ENCODE data around the gene TUT1.

The TUT1 gene

DNA sequence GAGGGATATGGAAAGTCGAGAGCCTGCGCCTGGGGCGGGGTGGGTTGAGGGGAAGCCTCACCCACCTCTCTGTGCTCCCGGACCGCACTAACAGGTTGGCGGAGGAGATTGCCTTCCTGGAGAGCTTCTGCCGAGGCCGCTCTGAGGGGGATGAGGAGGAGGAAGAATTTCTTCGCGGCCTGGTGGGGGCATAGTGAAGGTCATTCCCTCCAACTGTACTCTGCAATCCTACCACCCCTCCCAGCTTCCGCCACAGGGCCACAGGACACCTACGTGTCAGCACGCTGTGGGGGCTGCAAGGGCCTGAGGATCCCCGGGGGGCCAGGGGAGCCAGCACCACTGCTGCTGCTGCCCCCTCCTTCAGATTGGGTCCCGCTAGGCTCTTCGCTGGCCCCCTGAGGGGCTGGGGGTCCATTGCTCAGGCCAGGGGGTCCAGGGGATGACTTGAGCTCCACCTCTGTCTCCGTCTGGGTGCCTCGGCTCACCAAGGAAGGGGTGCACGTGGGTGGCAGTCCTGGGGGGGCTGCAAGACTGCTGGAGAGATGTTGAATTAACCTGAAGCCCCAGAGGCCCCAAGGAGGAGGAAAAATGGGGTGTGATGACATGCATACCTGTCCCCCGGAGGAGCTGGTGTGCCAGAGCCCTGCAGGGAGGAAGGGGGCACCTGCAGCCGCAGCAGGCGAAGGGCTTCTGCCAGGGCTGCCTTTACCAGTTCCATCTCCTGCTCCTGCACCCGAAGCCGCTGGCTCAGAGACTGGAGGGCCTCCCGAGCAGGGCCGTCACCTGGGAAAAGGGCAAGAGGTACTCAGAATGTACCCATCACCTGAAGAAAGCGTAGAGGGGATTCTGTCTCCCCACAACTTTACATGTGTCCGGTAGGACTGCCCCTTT, 19.7 kb upstream of the TUT1 start:
- TF ChIP-seq POLR2A (IDR thresholded peaks at IDR 0.05; ENCODE audit: low read depth, low read length) = no peak
- FAIRE-seq = no peak

DNA sequence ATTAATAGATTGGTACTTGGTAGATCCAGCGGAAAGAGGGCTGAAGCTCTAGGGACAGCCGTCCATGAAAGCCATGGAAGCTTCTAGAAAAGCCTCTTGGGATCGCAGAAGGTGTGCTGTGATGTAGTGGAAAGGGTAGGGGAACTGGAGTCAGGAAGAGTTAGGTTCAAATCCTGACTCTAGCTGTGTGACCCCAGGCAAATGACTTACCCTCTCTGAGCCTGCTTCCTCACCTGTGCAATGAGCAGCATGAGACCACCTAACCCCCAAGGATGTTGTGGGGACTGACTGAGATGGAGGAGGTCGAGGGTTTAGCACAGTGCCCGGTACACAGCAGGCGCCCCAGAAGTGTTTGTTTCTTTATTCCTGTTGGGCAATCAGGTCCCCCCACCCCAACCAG, 19.1 kb upstream of the TUT1 start:
- DNase-seq (ENCODE audit: insufficient read length, low spot score) (no peak), FAIRE-seq (no peak)
- TF ChIP-seq POLR2A (IDR thresholded peaks at IDR 0.05; ENCODE audit: low read depth, low read length) = no peak

More for the DNA sequence above, 19.7 kb upstream of the TUT1 start:
- DNase-seq (ENCODE audit: insufficient read length, low spot score) = no peak

DNA sequence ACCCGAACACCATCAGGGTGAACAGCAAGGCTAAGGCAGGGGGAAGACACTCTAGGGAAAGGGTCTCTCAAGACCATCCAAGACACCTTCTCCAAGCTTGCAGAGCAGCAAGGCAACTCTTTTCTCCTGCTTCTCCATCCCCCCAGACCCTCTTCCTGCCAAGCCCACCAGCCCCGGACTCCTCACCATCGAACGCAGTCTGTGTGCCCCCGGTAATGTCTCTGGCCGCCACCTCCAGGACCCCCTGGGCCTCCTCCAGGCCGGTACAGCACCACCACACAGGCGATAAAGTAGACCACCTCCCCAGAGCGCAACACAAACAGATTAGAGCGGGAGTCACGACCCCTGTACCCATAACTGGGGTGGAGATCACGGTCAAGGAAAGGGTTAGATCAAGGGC, 17.5 kb upstream of the TUT1 start:
- no peak for FAIRE-seq
- no peak for TF ChIP-seq POLR2A (IDR thresholded peaks at IDR 0.05; ENCODE audit: low read depth, low read length)
- DNase-seq (ENCODE audit: insufficient read length, low spot score) = no peak

DNA sequence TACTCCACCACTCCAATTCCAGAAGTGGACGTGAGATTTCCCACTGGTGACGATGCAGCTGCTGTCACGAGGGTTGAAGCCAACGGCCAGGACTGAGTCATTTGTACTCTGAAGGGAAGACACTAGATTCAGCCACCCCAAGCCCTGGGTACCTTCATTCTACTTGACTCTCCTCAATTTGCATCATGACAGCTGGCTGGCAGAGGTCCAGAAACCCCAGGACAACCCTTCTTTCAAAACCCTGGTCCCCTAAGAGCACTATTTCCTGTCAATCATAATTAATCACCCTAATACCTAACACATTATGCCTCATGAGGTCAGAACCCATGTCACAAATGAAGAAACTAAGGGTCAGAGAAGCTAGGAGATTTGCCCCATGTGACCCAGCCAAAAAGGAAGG, 16.4 kb upstream of the TUT1 start:
- no peak for FAIRE-seq
- DNase-seq (ENCODE audit: insufficient read length, low spot score) = no peak
- TF ChIP-seq POLR2A (IDR thresholded peaks at IDR 0.05; ENCODE audit: low read depth, low read length) = no peak

DNA sequence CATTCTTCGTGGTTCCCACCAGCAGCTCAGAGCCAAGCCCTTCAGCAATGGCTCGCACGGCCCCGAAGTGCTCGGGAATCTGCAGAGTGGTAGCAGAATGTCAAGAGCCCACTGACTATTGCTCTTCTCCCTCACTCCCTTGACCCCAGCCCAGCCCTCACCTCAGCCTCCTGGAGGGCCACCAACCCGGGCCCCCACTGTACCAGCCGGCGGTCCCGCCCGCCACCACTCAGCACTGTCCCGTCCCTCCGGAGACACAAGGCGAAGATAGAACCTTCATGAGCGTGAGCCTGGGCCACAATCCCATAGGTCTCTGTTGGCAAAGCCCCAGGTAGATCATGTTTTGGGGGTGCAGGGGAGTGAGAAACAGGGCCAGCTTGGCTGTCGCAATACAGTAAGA, 14.6 kb upstream of the TUT1 start:
- FAIRE-seq = no peak
- no peak for DNase-seq (ENCODE audit: insufficient read length, low spot score)
- TF ChIP-seq POLR2A (IDR thresholded peaks at IDR 0.05; ENCODE audit: low read depth, low read length) = no peak

DNA sequence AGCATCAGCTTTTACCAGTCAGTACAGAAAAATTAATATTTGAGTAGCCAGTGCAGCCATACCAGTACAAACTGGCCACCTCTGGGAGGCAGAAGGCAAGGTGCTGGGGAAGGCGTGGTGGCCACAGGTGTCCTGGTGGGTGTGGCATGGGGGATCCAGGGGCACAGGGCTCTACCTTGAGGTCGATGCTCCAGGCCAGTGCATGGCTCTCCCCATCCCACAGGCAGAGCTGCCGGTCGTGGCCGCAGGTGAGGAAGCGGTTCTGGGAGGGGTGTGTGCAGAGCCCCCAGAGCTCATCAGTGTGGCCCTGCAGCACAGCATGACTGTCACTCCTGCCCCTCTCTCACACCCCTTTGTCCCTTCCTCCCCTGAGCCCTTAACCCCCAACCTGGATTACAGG, 14.1 kb upstream of the TUT1 start:
- no peak for TF ChIP-seq POLR2A (IDR thresholded peaks at IDR 0.05; ENCODE audit: low read depth, low read length)
- no peak for DNase-seq (ENCODE audit: insufficient read length, low spot score)
- FAIRE-seq = no peak

DNA sequence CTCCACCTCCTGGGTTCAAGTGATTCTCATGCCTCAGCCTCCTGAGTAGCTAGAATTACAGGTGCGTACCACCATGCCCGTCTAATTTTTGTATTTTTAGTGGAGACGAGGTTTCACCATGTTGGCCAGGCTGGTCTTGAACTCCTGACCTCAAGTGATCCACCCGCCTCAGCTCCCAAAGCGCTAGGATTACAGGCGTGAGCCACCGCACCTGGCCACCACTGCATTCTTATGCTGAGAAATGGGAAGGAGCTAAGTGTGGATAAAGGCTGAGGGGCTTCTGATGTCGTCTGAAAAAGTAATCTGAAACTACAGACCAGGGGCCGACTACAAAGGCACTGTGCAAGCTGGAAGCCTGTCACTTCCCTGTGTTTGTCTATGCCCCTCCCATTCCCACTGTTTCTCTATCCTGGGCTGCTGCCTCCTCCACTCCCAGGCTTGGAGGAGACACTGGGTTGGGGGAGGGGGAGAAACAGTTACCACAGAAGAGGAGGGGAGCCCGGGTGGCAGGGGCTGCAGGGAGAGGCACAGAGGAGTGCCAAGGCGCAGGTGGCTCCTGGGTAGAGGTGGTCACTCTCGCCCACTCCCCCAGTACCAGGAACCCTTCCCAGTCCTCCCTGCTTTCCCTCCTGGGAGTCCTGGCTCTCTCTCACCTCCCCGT, 13.3 kb upstream of the TUT1 start:
- TF ChIP-seq POLR2A (IDR thresholded peaks at IDR 0.05; ENCODE audit: low read depth, low read length) = no peak

DNA sequence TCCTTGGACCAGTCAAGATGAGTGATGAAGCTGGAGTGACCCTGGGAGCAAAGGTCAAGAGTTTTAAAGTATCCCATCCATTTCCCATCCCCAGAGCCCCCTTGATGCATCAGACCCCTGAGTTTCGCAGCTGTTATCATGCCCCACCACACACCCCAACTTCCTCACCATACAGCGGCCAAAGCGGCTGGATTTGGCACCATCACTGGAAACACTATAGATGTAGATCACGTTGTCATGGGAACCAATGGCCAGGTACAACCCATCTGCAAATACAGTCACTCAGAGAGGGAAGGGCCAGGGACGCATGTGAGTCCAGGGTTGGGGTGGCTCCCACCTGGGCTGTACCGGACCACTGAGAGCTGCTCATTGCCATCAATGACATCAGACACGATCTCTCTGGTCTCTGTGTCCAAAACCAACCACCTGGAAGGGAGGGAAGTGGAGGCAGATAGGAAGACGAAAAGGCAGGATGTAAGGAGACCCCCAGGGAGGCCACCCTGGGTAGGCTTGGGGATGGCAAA, 12.5 kb upstream of the TUT1 start:
- FAIRE-seq (no peak), DNase-seq (ENCODE audit: insufficient read length, low spot score) (no peak)
- no peak for TF ChIP-seq POLR2A (IDR thresholded peaks at IDR 0.05; ENCODE audit: low read depth, low read length)

More for the DNA sequence above, 13.3 kb upstream of the TUT1 start:
- no peak for FAIRE-seq
- no peak for DNase-seq (ENCODE audit: insufficient read length, low spot score)

DNA sequence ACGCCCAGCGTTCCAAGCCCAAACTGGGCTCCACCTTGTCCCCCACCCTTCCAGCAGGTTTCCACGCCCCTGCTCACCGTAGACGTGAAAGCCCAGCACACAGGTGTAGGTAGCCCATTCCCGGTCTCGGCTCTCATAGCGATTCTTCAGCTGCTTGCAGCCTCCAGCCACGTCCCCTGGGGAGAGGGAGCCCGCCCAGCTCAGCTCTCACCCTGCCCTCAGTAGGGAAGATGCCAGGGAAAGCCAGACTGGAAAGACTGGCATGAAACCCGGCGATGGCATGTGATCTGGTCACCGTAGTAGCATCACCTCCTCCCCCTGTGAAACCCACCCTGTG, 11.7 kb upstream of the TUT1 start:
- DNase-seq (ENCODE audit: insufficient read length, low spot score) (no peak), FAIRE-seq (no peak)
- no peak for TF ChIP-seq POLR2A (IDR thresholded peaks at IDR 0.05; ENCODE audit: low read depth, low read length)

DNA sequence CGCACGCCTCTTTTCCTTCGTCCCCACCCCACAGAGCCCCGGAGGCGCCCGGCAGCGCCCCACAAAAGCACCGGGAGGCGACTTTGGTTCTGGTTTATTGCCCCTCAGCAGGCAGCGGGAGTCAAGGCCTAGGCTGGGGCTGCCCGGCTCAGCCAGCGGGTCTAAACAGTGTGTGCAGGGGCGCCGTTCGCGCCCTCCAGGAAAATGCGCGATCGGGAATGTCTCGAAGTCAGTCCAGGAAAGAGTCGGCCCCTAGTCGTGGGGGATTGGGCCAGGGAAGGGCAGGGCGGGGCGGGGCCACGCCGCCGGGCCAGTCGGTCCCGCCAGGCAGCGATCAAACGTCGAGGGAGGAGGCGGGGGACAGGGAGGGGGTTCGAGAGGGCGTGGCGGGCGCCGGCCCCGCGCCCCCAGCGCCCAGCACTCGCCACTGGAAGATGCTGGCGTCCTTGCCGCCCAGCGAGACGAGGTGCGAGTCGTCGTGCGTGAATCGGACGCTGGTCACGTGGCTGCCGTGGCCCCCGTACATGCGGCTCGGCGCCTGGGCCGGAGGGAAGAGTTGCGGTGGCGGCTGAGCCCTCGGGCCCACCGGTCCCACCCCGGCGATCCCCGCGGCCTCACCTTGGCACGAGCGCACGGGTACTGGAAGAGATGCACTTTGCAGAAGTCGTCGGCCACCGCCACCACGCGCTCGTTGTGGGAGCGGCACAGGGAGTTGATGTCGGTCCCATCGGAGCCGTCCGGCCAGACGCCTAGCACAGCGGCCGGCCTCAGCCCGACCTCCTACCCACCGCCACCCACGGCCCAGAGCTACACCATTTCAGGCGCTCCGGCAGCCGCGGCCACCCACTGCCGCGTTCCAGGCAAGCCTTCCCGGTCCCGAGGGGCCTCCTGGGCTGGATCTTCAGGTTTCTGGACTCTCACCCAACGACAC, 11.1 kb upstream of the TUT1 start:
- DNase-seq (ENCODE audit: insufficient read length, low spot score) (no peak), FAIRE-seq (no peak)
- TF ChIP-seq POLR2A (IDR thresholded peaks at IDR 0.05; ENCODE audit: low read depth, low read length) = 0 out of 2 replicates have a peak, but pooled peaks have one; percentile 12

DNA sequence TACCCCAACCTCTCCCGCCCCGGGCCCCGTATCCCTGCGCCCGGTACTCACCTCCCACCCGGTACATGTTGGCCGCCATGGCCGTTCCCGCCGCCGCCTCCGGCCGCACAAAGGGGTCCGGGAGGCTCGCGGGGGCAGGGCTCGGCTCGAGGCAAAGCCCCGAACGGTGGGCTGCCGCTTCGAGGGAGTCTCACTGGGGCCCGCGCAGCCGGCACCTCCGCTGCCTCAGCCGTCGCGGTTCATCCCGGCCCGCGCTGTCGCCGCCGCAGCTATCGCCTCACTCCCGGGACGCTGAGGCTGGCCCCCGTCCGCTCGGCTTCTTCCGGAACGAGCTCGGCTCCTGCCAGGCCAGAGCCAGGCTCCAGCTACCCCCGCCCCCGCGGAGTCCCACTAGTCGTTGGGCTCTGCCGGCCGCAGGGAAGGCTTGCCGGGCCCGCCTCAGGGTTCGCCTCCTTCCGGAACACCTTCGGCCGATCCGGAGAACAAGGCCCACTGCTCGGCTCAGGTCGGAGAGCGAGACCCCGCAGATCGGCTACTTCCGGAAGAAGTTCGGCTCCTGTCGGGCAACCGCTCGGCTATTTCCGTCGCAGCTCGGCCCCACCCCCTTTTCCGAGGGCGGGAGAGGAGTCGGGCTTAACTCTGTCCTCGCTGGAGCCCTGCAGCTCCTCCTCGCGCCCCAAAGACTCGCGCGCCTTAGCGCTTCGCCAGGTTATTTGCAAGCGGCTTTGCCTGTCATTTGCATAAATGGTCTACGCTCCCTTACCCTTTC, 10.2 kb upstream of the TUT1 start, which contains the start of gene MTA2:
TSS of gene MTA2 (minus strand) at position 494 of the 769 bp plus-strand sequence. CDS start at position 79, 415 bp downstream.
- peak; percentile 50 for TF ChIP-seq POLR2A (IDR thresholded peaks at IDR 0.05; ENCODE audit: low read depth, low read length)
- DNase-seq (ENCODE audit: insufficient read length, low spot score) = peak; percentile 88
- no peak for FAIRE-seq

DNA sequence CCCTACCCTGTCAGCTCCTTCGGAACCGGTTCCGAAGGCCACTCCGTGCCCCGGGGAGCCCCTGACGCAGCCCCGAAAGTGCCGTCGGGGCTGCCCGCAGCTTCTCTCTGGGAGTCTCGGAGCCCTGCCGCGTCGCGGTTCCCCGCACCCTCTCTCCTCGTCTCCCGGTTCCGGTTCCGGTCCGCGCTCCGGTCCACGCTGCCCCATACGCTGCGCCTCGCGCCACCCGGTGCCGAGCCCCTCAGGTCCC, 9.7 kb upstream of the TUT1 start:
- TF ChIP-seq POLR2A (IDR thresholded peaks at IDR 0.05; ENCODE audit: low read depth, low read length) = peak; percentile 62
- DNase-seq (ENCODE audit: insufficient read length, low spot score) (no peak), FAIRE-seq (no peak)

Measured in H54 (cell line).